GM12878 (cell line): ENCODE measurements around the gene RPSA. TPM values are rescaled to one million over a fixed set of nuclear protein-coding genes. Genes with fewer than 3 reads are reported as not detected.

ENCODE experiments used
- ATAC-seq: fragments of 200-7000 bp; cut with Tn5 transposase; 3 replicates; pipeline ENCODE4 v1.9.1; 2020; ENCODE audit warnings: mild to moderate bottlenecking, moderate library complexity
- BruUV-seq: library from RNA; stranded (reverse); fragments of 400-500 nt; replicated peaks from 2 replicates; lab custom pipeline; 2021; lab: Mats Ljungman, UMichigan
- CTCF ChIA-PET: fragments of 300-600 bp; sonication (Branson Sonifier 250); formaldehyde crosslinking; extraction: SDS; loops from one replicate; lab custom pipeline; 2021; ENCODE audit warnings: inconsistent platforms; lab: Yijun Ruan, JAX
- POLR2A ChIA-PET: fragments of 350-600 bp; formaldehyde crosslinking; extraction: SDS; loops from one replicate; lab custom pipeline; 2021; ENCODE audit warnings: inconsistent platforms; lab: Charles Lee
- RAD21 ChIA-PET: fragments of 300-600 bp; sonication (Branson Sonifier 250); formaldehyde crosslinking; loops from one replicate; lab custom pipeline; 2023; ENCODE audit warnings: antibody characterized with exemption; ENCODE audit not compliant: unreplicated experiment; lab: Charles Lee
- SMC1A ChIA-PET: fragments of 300-600 bp; sonication (Branson Sonifier 250); formaldehyde crosslinking; loops from one replicate; lab custom pipeline; 2023; ENCODE audit not compliant: unreplicated experiment, uncharacterized antibody; lab: Charles Lee
- DNase-seq: peaks from one replicate; pipeline ENCODE4 v3.0.0-alpha.2; 2011; ENCODE audit warnings: low read depth, low spot score
- FAIRE-seq: peaks from 3 replicates; lab custom pipeline; 2011; peaks lifted over from hg19 to GRCh38; lab: Jason Lieb, UNC
- H2AFZ ChIP-seq: 2 replicates; pipeline ENCODE4 v1.6.0; 2011; ENCODE audit warnings: low read depth, low read length, control low read depth; ENCODE audit not compliant: control insufficient read depth
- H3K27ac ChIP-seq: 2 replicates; pipeline ENCODE4 v1.5.1; 2011; ENCODE audit warnings: control low read depth; ENCODE audit not compliant: control insufficient read depth, insufficient read depth
- H3K27me3 ChIP-seq, 2 experiments: replicated peaks in 1 of 2; 2 replicates each; pipeline versions ENCODE4 v1.6.0 to v1.6.1; 2011; ENCODE audit warnings: low read length in 1 of 2; ENCODE audit not compliant: control insufficient read depth in 2 of 2, insufficient read depth in 2 of 2
- H3K36me3 ChIP-seq, 2 experiments: 2 replicates each; pipeline ENCODE4 v1.5.1; 2011; ENCODE audit warnings: low read length in 1 of 2; ENCODE audit not compliant: control insufficient read depth in 2 of 2, insufficient read depth in 2 of 2
- H3K4me1 ChIP-seq: 2 replicates; pipeline ENCODE4 v1.6.1; 2011; ENCODE audit warnings: mild to moderate bottlenecking, low read length, moderate library complexity, mixed read lengths; ENCODE audit not compliant: control insufficient read depth, insufficient read depth
- H3K4me2 ChIP-seq: 2 replicates; pipeline ENCODE4 v1.6.0; 2011; ENCODE audit warnings: control low read depth; ENCODE audit not compliant: control insufficient read depth, insufficient read depth
- H3K4me3 ChIP-seq: fragments of 200-600 bp; sonication (generic); 2 replicates; pipeline ENCODE4 v1.5.1; 2016
- H3K79me2 ChIP-seq: 2 replicates; pipeline ENCODE4 v1.6.0; 2011; ENCODE audit warnings: low read length; ENCODE audit not compliant: control insufficient read depth, insufficient read depth
- H3K9ac ChIP-seq: 2 replicates; pipeline ENCODE4 v1.8.0; 2011; ENCODE audit warnings: low read length, control low read depth, mixed read lengths; ENCODE audit not compliant: control insufficient read depth, insufficient read depth
- H3K9me3 ChIP-seq: replicated peaks from 3 replicates; pipeline ENCODE4 v1.5.1; 2011; ENCODE audit warnings: mild to moderate bottlenecking, low read length; ENCODE audit not compliant: control insufficient read depth, insufficient read depth
- H4K20me1 ChIP-seq: 2 replicates; pipeline ENCODE4 v1.6.0; 2011; ENCODE audit not compliant: control insufficient read depth, insufficient read depth
- BMI1 ChIP-seq: fragments of 450-650 bp; IDR thresholded peaks from 2 replicates; pipeline ENCODE4 v1.6.1; 2016; ENCODE audit warnings: mild to moderate bottlenecking, moderate library complexity, borderline replicate concordance
- CBX5 ChIP-seq: sonication (generic); IDR thresholded peaks from 2 replicates; pipeline ENCODE4 v1.6.1; 2016; ENCODE audit warnings: low read depth, moderate library complexity, mild to moderate bottlenecking, inconsistent platforms
- CHD2 ChIP-seq: IDR thresholded peaks from 2 replicates; pipeline ENCODE4 v1.6.1; 2011; ENCODE audit warnings: low read depth, low read length, improper control_type of control experiment, borderline replicate concordance
- FOXK2 ChIP-seq: fragments of 450-650 bp; IDR thresholded peaks from 2 replicates; pipeline ENCODE4 v1.6.1; 2017; ENCODE audit warnings: mild to moderate bottlenecking, moderate library complexity
- HDAC6 ChIP-seq: fragments of 200-600 bp; sonication (generic); IDR thresholded peaks from one replicate; pipeline ENCODE4 v1.8.0; 2017; ENCODE audit warnings: antibody characterized with exemption; ENCODE audit not compliant: unreplicated experiment
- JUNB ChIP-seq: IDR thresholded peaks from 2 replicates; pipeline ENCODE4 v1.6.1; 2016; ENCODE audit warnings: antibody characterized with exemption, mild to moderate bottlenecking
- KAT2A ChIP-seq: conservative IDR thresholded peaks from 2 replicates; pipeline ENCODE4 v1.6.1; 2011; ENCODE audit warnings: low read depth, low read length; ENCODE audit not compliant: control insufficient read depth
- NR2C1 ChIP-seq: fragments of 450-650 bp; IDR thresholded peaks from 2 replicates; pipeline ENCODE4 v1.6.1; 2017; ENCODE audit warnings: antibody characterized with exemption, mild to moderate bottlenecking, moderate library complexity
- POLR2AphosphoS5 ChIP-seq: IDR thresholded peaks from 2 replicates; pipeline ENCODE4 v1.6.1; 2011; ENCODE audit warnings: mild to moderate bottlenecking, low read length, inconsistent platforms
- RFX5 ChIP-seq: IDR thresholded peaks from 2 replicates; pipeline ENCODE4 v1.6.1; 2011; ENCODE audit warnings: low read depth, low read length, improper control_type of control experiment
- RUNX3 ChIP-seq: IDR thresholded peaks from 2 replicates; pipeline ENCODE4 v1.6.1; 2012; ENCODE audit warnings: low read length, inconsistent platforms
- SMAD1 ChIP-seq: fragments of 450-650 bp; IDR thresholded peaks from 2 replicates; pipeline ENCODE4 v1.6.1; 2018; ENCODE audit warnings: mild to moderate bottlenecking, low read depth; ENCODE audit not compliant: partially characterized antibody
- WRNIP1 ChIP-seq: IDR thresholded peaks from 2 replicates; pipeline ENCODE4 v1.6.1; 2011; ENCODE audit warnings: low read depth, low read length, improper control_type of control experiment, borderline replicate concordance
- ZZZ3 ChIP-seq: IDR thresholded peaks from 2 replicates; pipeline ENCODE4 v1.6.1; 2011; ENCODE audit warnings: low read depth; ENCODE audit not compliant: control insufficient read depth, insufficient read length
- WGBS: methylation state at CpG from one replicate; pipeline ENCODE4 v1.1.6; 2016; ENCODE audit warnings: low lambda C conversion rate; ENCODE audit not compliant: insufficient replicate concordance, insufficient coverage; ENCODE audit errors: missing lambda C conversion rate; 5-methylcytosine and 5-hydroxymethylcytosine counted together
- in situ Hi-C: fragments of 300-500 bp; cut with MboI; formaldehyde crosslinking; loops from 9 replicates; pipeline ENCODE4 v1.14.3; 2018; ENCODE audit warnings: mixed read lengths
- intact Hi-C: fragments of 100-400 bp; cut with micrococcal nuclease; formaldehyde crosslinking; loops from one replicate; pipeline ENCODE4 v1.14.2; 2022; ENCODE audit not compliant: unreplicated experiment
- polyA plus RNA-seq, 11 experiments: library from polyadenylated mRNA; depleted of rRNA in 4 of 11; unstranded in 6 of 11; stranded (reverse) in 5 of 11; fragments of >200 nt; fragmentation: Nextera tagmentation in 4 of 11; fragmentation: Illumina TruSeq in 1 of 11; extraction: Ambion mirVana in 4 of 11; extraction: Trizol in 1 of 11; gene quantifications; 1 replicate in 1 of 11; 2 replicates in 10 of 11; pipeline versions ENCODE4 v1.2.1 to v1.2.3, GENCODE V29; 2011 to 2016; ENCODE audit warnings: inconsistent platforms in 2 of 11, missing spikeins in 2 of 11, low read depth in 1 of 11
- total RNA-seq, 4 experiments: library from RNA; depleted of rRNA in 3 of 4; stranded (reverse); fragments of >200 nt in 3 of 4; fragmentation: Illumina TruSeq in 1 of 4; extraction: Trizol in 1 of 4; gene quantifications; 2 replicates each; pipeline versions ENCODE4 v1.2.1 to v1.2.3, GENCODE V29; 2013 to 2021
- TF ChIP-seq, protein P1 (sequence below): fragments of 450-650 bp; IDR thresholded peaks from 2 replicates; pipeline ENCODE4 v1.6.1; 2017; ENCODE audit warnings: mild to moderate bottlenecking, moderate library complexity

The RPSA gene
- total and polyA plus RNA-seq, 10 of the 15 experiments (the other 5 are each of a cell fraction or from before 2014, with no cell fraction given): 1,012 to 5,036 (median 3,460) TPM

DNA sequence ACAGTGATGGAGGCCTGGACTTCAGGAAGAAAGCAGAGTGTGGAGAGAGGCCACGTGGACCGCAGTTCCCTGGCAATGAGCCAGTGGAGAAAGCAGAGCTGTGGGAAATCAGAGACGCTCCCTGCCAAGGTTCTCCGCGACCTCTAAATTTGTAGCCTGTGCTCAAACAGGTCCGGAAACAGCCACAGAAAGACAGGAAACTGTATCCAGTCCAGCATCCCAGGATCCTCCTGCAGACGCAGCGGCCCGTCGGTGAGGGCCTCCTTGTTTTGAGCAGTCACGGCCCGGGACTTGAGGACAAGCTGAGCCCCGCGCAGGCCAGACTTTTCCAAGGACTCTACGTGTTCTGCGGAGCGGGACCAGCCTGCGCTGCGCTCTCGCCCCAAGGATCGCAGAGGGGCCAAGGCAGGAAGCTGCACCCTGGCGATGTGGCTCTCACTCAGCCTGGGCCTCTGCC lies 22.3 kb downstream of the RPSA start:
- H2AFZ ChIP-seq: no peak overlapping the region
- ChIA-PET RAD21 (no interaction called here), SMC1A (interaction anchor here (0.6 kb wide), 1 partner anchor 14 kb away, joined by 5 read pairs; no protein-coding TSS in a partner anchor), POLR2A (no interaction called here), CTCF (no interaction called here)
- no peaks in the 10 kb centered on the region for H3K36me3 ChIP-seq
- 90% methylated on average over 22 of the region's 22 CpGs for WGBS
- no peaks in the 10 kb centered on the region for H3K79me2 ChIP-seq
- no peak overlapping the region for H3K4me3 ChIP-seq
- H3K9me3 ChIP-seq: no peaks in the 10 kb centered on the region
- no peak overlapping the region for H3K9ac ChIP-seq
- no peaks in the 10 kb centered on the region for H3K4me1 ChIP-seq
- no peak for DNase-seq
- BruUV-seq: no TSS peak
- no peaks in the 10 kb centered on the region for H3K27me3 ChIP-seq
- intact Hi-C loops (no loop called here), in situ Hi-C loops (no loop called here)
- no peak overlapping the region for H3K27ac ChIP-seq
- no peak for TF ChIP-seq RFX5
- H4K20me1 ChIP-seq: no peaks in the 10 kb centered on the region
- ATAC-seq: no peak
- FAIRE-seq: no peak
- H3K4me2 ChIP-seq: no peak overlapping the region

DNA sequence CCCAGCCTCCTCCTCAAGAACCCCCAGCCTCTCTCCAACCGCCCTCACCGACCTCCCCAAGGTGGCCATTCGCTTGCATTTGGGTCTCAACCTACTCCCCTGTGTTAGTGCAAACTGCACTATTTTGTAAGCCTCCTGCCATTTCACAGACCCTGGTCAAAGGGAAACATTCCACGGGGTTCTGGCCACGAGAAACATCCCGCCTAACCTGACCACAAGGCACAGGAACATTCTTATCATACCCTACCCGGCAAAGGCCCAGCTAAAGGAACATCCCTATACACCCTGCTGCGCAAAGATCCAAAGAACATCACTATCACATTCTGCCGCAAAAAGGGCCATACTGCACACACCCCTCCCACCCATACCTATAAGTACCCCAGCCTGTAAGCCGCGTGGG lies 22.9 kb downstream of the RPSA start:
- no peaks in the 10 kb centered on the region for H4K20me1 ChIP-seq
- H3K9ac ChIP-seq: no peak overlapping the region
- no peaks in the 10 kb centered on the region for H3K36me3 ChIP-seq
- intact Hi-C loops: no loop called here
- 73% methylated on average over 11 of the region's 11 CpGs for WGBS
- H3K4me3 ChIP-seq: no peak overlapping the region
- ChIA-PET POLR2A (no interaction called here), CTCF (interaction anchor here (1.3 kb wide), 1 partner anchor 12 kb away, joined by 7 read pairs; no protein-coding TSS in a partner anchor), SMC1A (no interaction called here), RAD21 (no interaction called here)
- DNase-seq (no peak), ATAC-seq (no peak), FAIRE-seq (no peak)
- no peaks in the 10 kb centered on the region for H3K79me2 ChIP-seq
- H3K4me2 ChIP-seq: no peak overlapping the region
- H3K27ac ChIP-seq: no peak overlapping the region
- H3K27me3 ChIP-seq: no peaks in the 10 kb centered on the region
- in situ Hi-C loops: no loop called here
- TF ChIP-seq RUNX3 (no peak), KAT2A (no peak), WRNIP1 (no peak), POLR2AphosphoS5 (no peak), JUNB (no peak), BMI1 (no peak), ZZZ3 (no peak), CHD2 (no peak), SMAD1 (no peak), HDAC6 (no peak), CBX5 (no peak), NR2C1 (no peak), FOXK2 (no peak)
- TF ChIP-seq, protein P1, sequence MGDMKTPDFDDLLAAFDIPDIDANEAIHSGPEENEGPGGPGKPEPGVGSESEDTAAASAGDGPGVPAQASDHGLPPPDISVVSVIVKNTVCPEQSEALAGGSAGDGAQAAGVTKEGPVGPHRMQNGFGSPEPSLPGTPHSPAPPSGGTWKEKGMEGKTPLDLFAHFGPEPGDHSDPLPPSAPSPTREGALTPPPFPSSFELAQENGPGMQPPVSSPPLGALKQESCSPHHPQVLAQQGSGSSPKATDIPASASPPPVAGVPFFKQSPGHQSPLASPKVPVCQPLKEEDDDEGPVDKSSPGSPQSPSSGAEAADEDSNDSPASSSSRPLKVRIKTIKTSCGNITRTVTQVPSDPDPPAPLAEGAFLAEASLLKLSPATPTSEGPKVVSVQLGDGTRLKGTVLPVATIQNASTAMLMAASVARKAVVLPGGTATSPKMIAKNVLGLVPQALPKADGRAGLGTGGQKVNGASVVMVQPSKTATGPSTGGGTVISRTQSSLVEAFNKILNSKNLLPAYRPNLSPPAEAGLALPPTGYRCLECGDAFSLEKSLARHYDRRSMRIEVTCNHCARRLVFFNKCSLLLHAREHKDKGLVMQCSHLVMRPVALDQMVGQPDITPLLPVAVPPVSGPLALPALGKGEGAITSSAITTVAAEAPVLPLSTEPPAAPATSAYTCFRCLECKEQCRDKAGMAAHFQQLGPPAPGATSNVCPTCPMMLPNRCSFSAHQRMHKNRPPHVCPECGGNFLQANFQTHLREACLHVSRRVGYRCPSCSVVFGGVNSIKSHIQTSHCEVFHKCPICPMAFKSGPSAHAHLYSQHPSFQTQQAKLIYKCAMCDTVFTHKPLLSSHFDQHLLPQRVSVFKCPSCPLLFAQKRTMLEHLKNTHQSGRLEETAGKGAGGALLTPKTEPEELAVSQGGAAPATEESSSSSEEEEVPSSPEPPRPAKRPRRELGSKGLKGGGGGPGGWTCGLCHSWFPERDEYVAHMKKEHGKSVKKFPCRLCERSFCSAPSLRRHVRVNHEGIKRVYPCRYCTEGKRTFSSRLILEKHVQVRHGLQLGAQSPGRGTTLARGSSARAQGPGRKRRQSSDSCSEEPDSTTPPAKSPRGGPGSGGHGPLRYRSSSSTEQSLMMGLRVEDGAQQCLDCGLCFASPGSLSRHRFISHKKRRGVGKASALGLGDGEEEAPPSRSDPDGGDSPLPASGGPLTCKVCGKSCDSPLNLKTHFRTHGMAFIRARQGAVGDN: no peak
- no peaks in the 10 kb centered on the region for H3K4me1 ChIP-seq
- H2AFZ ChIP-seq: no peak overlapping the region
- no peaks in the 10 kb centered on the region for H3K9me3 ChIP-seq
- BruUV-seq: no TSS peak
